Trophoblast cell (in vitro differentiated cells and primary cell): ENCODE measurements around the gene KLHDC3.
"Not testable (repeated sequence)": the region's sequence is repeated elsewhere in the genome, so short reads cannot be mapped to it uniquely, and the experiment has no call there.

Experiments used
- DNase-seq, 2 donors: peaks; one replicate each; pipeline ENCODE4 v3.0.0-alpha.2; 2016
- H2AFZ ChIP-seq: 2 replicates; pipeline ENCODE4 v1.6.1; 2013; ENCODE audit warnings: low read length, moderate library complexity, mild to moderate bottlenecking; ENCODE audit not compliant: insufficient read depth, poor library complexity
- H2AK5ac ChIP-seq: 2 replicates; pipeline ENCODE4 v1.6.1; 2013; ENCODE audit warnings: mild to moderate bottlenecking, low read length
- H2BK120ac ChIP-seq: 2 replicates; pipeline ENCODE4 v1.6.1; 2013; ENCODE audit warnings: low read length, mild to moderate bottlenecking, moderate library complexity; ENCODE audit not compliant: insufficient read depth, poor library complexity
- H2BK12ac ChIP-seq: 2 replicates; pipeline ENCODE4 v1.6.1; 2013; ENCODE audit warnings: mild to moderate bottlenecking, low read length, moderate library complexity
- H2BK5ac ChIP-seq: 2 replicates; pipeline ENCODE4 v1.6.1; 2013; ENCODE audit warnings: low read length, low read depth, moderate library complexity, mild to moderate bottlenecking; ENCODE audit not compliant: poor library complexity
- H3K14ac ChIP-seq: 2 replicates; pipeline ENCODE4 v1.6.1; 2013; ENCODE audit warnings: mild to moderate bottlenecking, low read length
- H3K18ac ChIP-seq: 2 replicates; pipeline ENCODE4 v1.6.1; 2013; ENCODE audit warnings: mild to moderate bottlenecking, low read length
- H3K23ac ChIP-seq: 2 replicates; pipeline ENCODE4 v1.6.1; 2013; ENCODE audit warnings: low read length
- H3K27ac ChIP-seq: 2 replicates; pipeline ENCODE4 v1.5.1; 2013; ENCODE audit warnings: low read depth, mild to moderate bottlenecking, inconsistent platforms, low read length, moderate library complexity
- H3K27me3 ChIP-seq: 2 replicates; pipeline ENCODE4 v1.6.1; 2013; ENCODE audit warnings: inconsistent platforms, mild to moderate bottlenecking, low read length, moderate library complexity; ENCODE audit not compliant: insufficient read depth
- H3K36me3 ChIP-seq, 2 experiments: 1 replicate in 1 of 2; 2 replicates in 1 of 2; pipeline ENCODE4 v1.6.1; 2013; ENCODE audit warnings: low read length in 2 of 2, mild to moderate bottlenecking in 2 of 2, moderate library complexity in 1 of 2; ENCODE audit not compliant: insufficient read depth in 2 of 2, control insufficient read depth in 1 of 2
- H3K4ac ChIP-seq: 2 replicates; pipeline ENCODE4 v1.6.1; 2013; ENCODE audit warnings: low read depth, mild to moderate bottlenecking, low read length, moderate library complexity
- H3K4me1 ChIP-seq, 2 experiments: 1 replicate in 1 of 2; 2 replicates in 1 of 2; pipeline ENCODE4 v1.6.1; 2013; ENCODE audit warnings: low read length in 2 of 2, mild to moderate bottlenecking in 2 of 2, moderate library complexity in 1 of 2; ENCODE audit not compliant: insufficient read depth in 2 of 2, control insufficient read depth in 1 of 2
- H3K4me2 ChIP-seq: 2 replicates; pipeline ENCODE4 v1.6.1; 2013; ENCODE audit warnings: inconsistent platforms, mild to moderate bottlenecking, low read length, moderate library complexity
- H3K4me3 ChIP-seq: 2 replicates; pipeline ENCODE4 v1.5.1; 2013; ENCODE audit warnings: mild to moderate bottlenecking, low read depth, low read length, inconsistent platforms
- H3K79me1 ChIP-seq: one replicate; pipeline ENCODE4 v1.6.1; 2013; ENCODE audit warnings: low read length
- H3K79me2 ChIP-seq: 2 replicates; pipeline ENCODE4 v1.6.1; 2013; ENCODE audit warnings: low read length, mild to moderate bottlenecking; ENCODE audit not compliant: control insufficient read depth, insufficient read depth, poor library complexity
- H3K9ac ChIP-seq: 2 replicates; pipeline ENCODE4 v1.6.1; 2013; ENCODE audit warnings: mild to moderate bottlenecking, low read length
- H3K9me3 ChIP-seq: 2 replicates; pipeline ENCODE4 v1.6.1; 2013; ENCODE audit warnings: low read depth, mild to moderate bottlenecking, control low read depth, inconsistent platforms, low read length; ENCODE audit not compliant: insufficient read depth
- H4K12ac ChIP-seq: 2 replicates; pipeline ENCODE4 v1.6.1; 2013; ENCODE audit warnings: low read depth, mild to moderate bottlenecking, low read length, moderate library complexity
- H4K8ac ChIP-seq: 2 replicates; pipeline ENCODE4 v1.6.1; 2013; ENCODE audit warnings: low read depth, mild to moderate bottlenecking, low read length, moderate library complexity
- H4K91ac ChIP-seq: one replicate; pipeline ENCODE4 v1.6.1; 2013; ENCODE audit warnings: low read depth, mild to moderate bottlenecking, low read length, moderate library complexity
- WGBS: extraction: QIAGEN DNeasy Blood & Tissue Kit; methylation state at CpG from one replicate; pipeline ENCODE4 v1.1.7; 2013; ENCODE audit warnings: missing lambda C conversion rate; ENCODE audit not compliant: insufficient read length, insufficient coverage; ENCODE audit errors: extremely low coverage; 5-methylcytosine and 5-hydroxymethylcytosine counted together

Gene KLHDC3

DNA sequence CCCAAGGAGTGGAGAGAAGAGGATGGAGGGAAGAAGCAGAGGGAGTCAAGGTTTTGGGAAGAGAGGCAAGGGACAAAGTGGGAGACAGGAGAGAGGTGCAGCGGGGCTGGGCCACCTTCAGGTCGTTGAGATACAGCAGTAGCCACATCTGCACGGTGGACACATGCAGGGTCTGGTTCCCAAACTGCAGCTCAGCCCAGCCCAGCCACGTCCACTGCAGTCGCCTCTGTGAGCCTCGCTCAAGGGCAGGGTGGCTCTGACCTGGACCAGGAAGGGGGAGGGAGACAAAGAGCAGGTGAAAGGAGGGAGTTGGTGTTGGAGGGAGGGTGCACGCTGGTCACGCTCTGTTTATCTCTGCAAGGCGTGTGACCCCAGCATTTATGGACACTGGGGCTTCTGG, 24.7 kb downstream of the KLHDC3 start:
- H3K9ac ChIP-seq = no peak overlapping the region
- WGBS = no CpG with 5 or more reads among the region's 9 CpGs
- H3K36me3 ChIP-seq = peaks cover 74 to 76% of the 10 kb centered on the region in 2 experiments
- H3K27me3 ChIP-seq = no peaks in the 10 kb centered on the region
- H3K4me3 ChIP-seq = peak overlapping the region; percentile 20
- H2AK5ac ChIP-seq = no peak overlapping the region
- no peak overlapping the region for H3K18ac ChIP-seq
- peaks cover 1% of the 10 kb centered on the region for H3K9me3 ChIP-seq
- H3K79me1 ChIP-seq = no peaks in the 10 kb centered on the region
- H3K4me2 ChIP-seq = no peak overlapping the region
- H4K91ac ChIP-seq = no peak overlapping the region
- no peaks in the 10 kb centered on the region for H3K79me2 ChIP-seq
- no peak overlapping the region for H2AFZ ChIP-seq
- H3K27ac ChIP-seq = no peak overlapping the region
- DNase-seq = no peak
- no peak overlapping the region for H4K8ac ChIP-seq
- H2BK12ac ChIP-seq = no peak overlapping the region
- no peak overlapping the region for H2BK120ac ChIP-seq
- no peaks in the 10 kb centered on the region for H3K4me1 ChIP-seq
- H3K4ac ChIP-seq = no peak overlapping the region
- H3K23ac ChIP-seq = no peak overlapping the region
- H4K12ac ChIP-seq = no peak overlapping the region
- no peak overlapping the region for H2BK5ac ChIP-seq
- no peak overlapping the region for H3K14ac ChIP-seq

DNA sequence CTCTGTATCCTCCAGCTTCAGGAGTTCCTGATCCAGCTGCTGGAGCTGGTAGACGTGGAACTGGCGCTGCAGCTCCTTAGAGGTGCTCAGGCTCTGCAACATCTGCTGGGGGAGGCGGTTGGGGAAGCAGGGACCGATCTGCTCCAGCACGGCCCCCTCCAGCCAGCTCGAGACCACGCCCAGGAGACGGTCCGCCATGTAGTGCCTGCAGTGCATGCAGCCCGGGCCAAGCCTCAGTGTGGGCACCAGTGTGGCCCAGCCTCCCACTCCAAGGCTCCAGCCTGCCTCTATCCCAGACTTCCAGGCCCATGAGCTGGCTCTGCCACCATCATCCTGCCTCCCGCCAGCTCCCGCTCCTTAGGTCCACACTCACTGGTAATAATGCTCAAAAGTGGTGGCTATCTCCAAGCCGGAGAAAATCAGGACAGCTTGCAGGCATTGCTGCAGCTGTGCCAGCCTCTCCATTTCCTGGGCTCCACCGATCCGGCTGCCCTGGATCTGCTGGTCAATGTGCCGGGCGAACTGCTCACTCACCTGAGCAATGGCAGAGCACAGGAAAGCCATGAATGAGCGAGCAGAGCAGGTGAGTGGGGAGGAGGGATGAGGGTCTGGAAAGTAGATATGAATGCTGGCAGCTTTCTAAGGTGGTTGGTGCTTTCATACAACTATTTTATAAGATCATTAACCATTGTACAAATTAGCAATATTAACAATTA, 26.7 kb downstream of the KLHDC3 start:
- H4K91ac ChIP-seq = no peak overlapping the region
- H2AFZ ChIP-seq = no peak overlapping the region
- H3K9ac ChIP-seq = no peak overlapping the region
- no peak overlapping the region for H2AK5ac ChIP-seq
- H2BK5ac ChIP-seq = no peak overlapping the region
- H2BK120ac ChIP-seq = no peak overlapping the region
- no peak overlapping the region for H4K12ac ChIP-seq
- no peak overlapping the region for H2BK12ac ChIP-seq
- DNase-seq = no peak
- H3K36me3 ChIP-seq = peaks cover 77 to 78% of the 10 kb centered on the region in 2 experiments
- no peak overlapping the region for H3K4me2 ChIP-seq
- no peak overlapping the region for H3K23ac ChIP-seq
- H4K8ac ChIP-seq = no peak overlapping the region
- no peaks in the 10 kb centered on the region for H3K79me1 ChIP-seq
- H3K27me3 ChIP-seq = no peaks in the 10 kb centered on the region
- peak overlapping the region; percentile 14 for H3K4me3 ChIP-seq
- no peak overlapping the region for H3K18ac ChIP-seq
- H3K9me3 ChIP-seq = peaks cover 1% of the 10 kb centered on the region
- no peaks in the 10 kb centered on the region for H3K79me2 ChIP-seq
- no peak overlapping the region for H3K27ac ChIP-seq
- no CpG with 5 or more reads among the region's 18 CpGs for WGBS
- H3K14ac ChIP-seq = no peak overlapping the region
- no peak overlapping the region for H3K4ac ChIP-seq
- H3K4me1 ChIP-seq = no peaks in the 10 kb centered on the region

DNA sequence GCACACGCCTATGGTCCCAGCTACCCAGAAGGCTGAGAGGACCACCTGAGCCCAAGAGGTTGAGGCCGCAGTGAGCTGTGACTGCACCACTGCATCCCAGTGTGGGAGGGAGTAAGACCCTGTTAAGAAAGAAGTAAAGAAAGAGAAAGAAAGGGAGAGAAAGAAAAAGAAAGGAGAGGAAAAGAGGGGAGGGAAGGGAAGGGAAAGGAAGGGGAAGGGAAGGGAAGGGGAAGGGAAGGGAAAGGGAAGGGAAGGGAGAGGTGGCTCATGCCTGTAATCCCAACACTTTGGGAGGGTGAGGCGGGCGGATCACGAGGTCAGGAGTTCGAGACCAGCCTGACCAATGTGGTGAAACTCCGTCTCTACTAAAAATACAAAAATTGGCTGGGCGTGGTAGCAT, 27.4 kb downstream of the KLHDC3 start:
- H4K8ac ChIP-seq, H2BK12ac ChIP-seq, H2BK120ac ChIP-seq, H3K79me1 ChIP-seq, H3K4me1 ChIP-seq, H4K91ac ChIP-seq, H4K12ac ChIP-seq, H2AFZ ChIP-seq, H3K4me3 ChIP-seq, DNase-seq, H3K79me2 ChIP-seq, H3K4me2 ChIP-seq, H3K27me3 ChIP-seq, H2BK5ac ChIP-seq, H2AK5ac ChIP-seq, H3K18ac ChIP-seq, H3K4ac ChIP-seq, H3K9ac ChIP-seq, H3K9me3 ChIP-seq, H3K23ac ChIP-seq, H3K27ac ChIP-seq, H3K14ac ChIP-seq: not testable (repeated sequence)
- WGBS = no CpG with 5 or more reads among the region's 8 CpGs
- peaks cover 80 to 81% of the 10 kb centered on the region in 2 experiments for H3K36me3 ChIP-seq

GRCh38 chr6:43043310-43043709, 29.3 kb downstream of the KLHDC3 start:
- Histone ChIP-seq H3K27ac (no peak overlapping the region), H2BK120ac (no peak overlapping the region), H4K12ac (peak overlapping the region; percentile 37), H3K4ac (no peak overlapping the region), H3K79me2 (no peaks in the 10 kb centered on the region), H3K4me3 (no peak overlapping the region), H3K18ac (no peak overlapping the region), H3K4me2 (no peak overlapping the region), H3K9me3 (no peaks in the 10 kb centered on the region), H2BK12ac (no peak overlapping the region), H3K23ac (no peak overlapping the region), H2AK5ac (no peak overlapping the region), H3K14ac (no peak overlapping the region), H3K27me3 (no peaks in the 10 kb centered on the region), H4K8ac (no peak overlapping the region), H3K79me1 (no peaks in the 10 kb centered on the region), H2AFZ (no peak overlapping the region), H4K91ac (no peak overlapping the region), H3K4me1 (no peaks in the 10 kb centered on the region), H2BK5ac (no peak overlapping the region), H3K36me3 (peaks cover 77 to 78% of the 10 kb centered on the region in 2 experiments), H3K9ac (no peak overlapping the region)
- no CpG with 5 or more reads among the region's 9 CpGs for WGBS
- DNase-seq = no peak
